Measurements from ENCODE around the gene RLN3. TPM values are rescaled to one million over a fixed set of nuclear protein-coding genes. Genes with fewer than 3 reads are reported as not detected.

The RLN3 gene
- not detected in 2 replicates for total RNA-seq (2013; cell fraction: nucleolus; rRNA removed)
- total RNA-seq (2014; rRNA removed) (not detected in 2 replicates), total RNA-seq (2014; rRNA removed; fragmentation: Illumina TruSeq; extraction: Trizol) (not detected in 2 replicates), total RNA-seq (2021) (not detected in 2 replicates), polyA plus RNA-seq (2011; rRNA removed) (not detected in 2 replicates), polyA plus RNA-seq (2014; fragmentation: Illumina TruSeq; extraction: Trizol) (not detected in 2 replicates), polyA plus RNA-seq (2014; fragmentation: Nextera tagmentation; extraction: Ambion mirVana) (not detected), polyA plus RNA-seq (2014; rRNA removed) (0.16 TPM in 1 of 2 replicates, not detected in the other), polyA plus RNA-seq (2016; fragmentation: Nextera tagmentation; extraction: Ambion mirVana) (not detected), polyA minus RNA-seq (2011; rRNA and poly(A)+ RNA removed) (not detected in 2 replicates), Bru-seq, nascent RNA (not detected), BruChase-seq, experiment 1, labeled RNA remaining after a 6-hour chase (not detected), BruChase-seq, experiment 2, labeled RNA remaining after a 2-hour chase (not detected)
- not detected for polyA plus RNA-seq (2011; ENCODE audit: low read depth)
- polyA plus RNA-seq (2011; cell fraction: cytosol; rRNA removed): not detected in 2 replicates
- not detected in 2 replicates for polyA plus RNA-seq (2011; cell fraction: nucleus; rRNA removed)
- not detected in 2 replicates for polyA plus RNA-seq (2012)
- polyA minus RNA-seq (2011; cell fraction: cytosol; rRNA and poly(A)+ RNA removed): not detected in 2 replicates
- not detected in 2 replicates for polyA minus RNA-seq (2011; cell fraction: nucleus; rRNA and poly(A)+ RNA removed)
- long read RNA-seq, experiment 1: 0 reads
- long read RNA-seq, experiment 2: 0 reads

- SMC1A ChIA-PET (ENCODE audit: uncharacterized antibody, unreplicated experiment): interaction anchor here (1.3 to 3.0 kb wide), 3 partner anchors 9 to 43 kb away, joined by 3 to 12 read pairs (median 5); no protein-coding TSS in a partner anchor
- TF ChIP-seq JUNB (IDR thresholded peaks at IDR 0.05) (no peak), CHD1 (IDR thresholded peaks at IDR 0.05; ENCODE audit: low read depth, low read length) (no peak), CREM (IDR thresholded peaks at IDR 0.05; ENCODE audit: low read depth) (no peak), ZBTB11 (CRISPR knock-in tag; IDR thresholded peaks at IDR 0.05) (no peak), MEF2B (IDR thresholded peaks at IDR 0.05; ENCODE audit: partially characterized antibody, poor library complexity, severe bottlenecking) (no peak), LARP7 (IDR thresholded peaks at IDR 0.05) (no peak), PAX5 (IDR thresholded peaks at IDR 0.05; ENCODE audit: borderline replicate concordance, low read depth, low read length) (no peak), CBFB (IDR thresholded peaks at IDR 0.05; ENCODE audit: low read depth) (no peak), CREB1 (IDR thresholded peaks at IDR 0.05; ENCODE audit: low read depth) (no peak), USF1 (IDR thresholded peaks at IDR 0.05; ENCODE audit: borderline replicate concordance, extremely low read length, insufficient read depth, low read depth, low read length) (no peak), SKIL (IDR thresholded peaks at IDR 0.05; ENCODE audit: low read depth, poor library complexity, severe bottlenecking) (no peak), WRNIP1 (IDR thresholded peaks at IDR 0.05; ENCODE audit: borderline replicate concordance, low read depth, low read length) (no peak), MYB (IDR thresholded peaks at IDR 0.05; ENCODE audit: borderline replicate concordance, low read depth, low read length) (no peak), NR2F1 (conservative IDR thresholded peaks at IDR 0.05) (no peak), RAD21 (IDR thresholded peaks at IDR 0.05; ENCODE audit: insufficient read depth, low read depth, low read length) (no peak)
These were observed at the start of gene RLN3 for GRCh38 chr19:14027856-14028450. Gene RLN3 (plus strand): TSS chr19:14028148. CDS start chr19:14028205, 57 bp downstream.

More at GRCh38 chr19:14027856-14028450, at the start of gene RLN3:
- Histone ChIP-seq H3K4me3 (no peak within 1 kb of the TSS), H3K4me2 (ENCODE audit: control insufficient read depth, insufficient read depth) (0 out of 2 replicates have a peak within 1 kb of the TSS, but pooled peaks have one; percentile 30), H4K20me1 (ENCODE audit: control insufficient read depth, insufficient read depth) (no peaks in the 10 kb centered on the region), H3K9me3 (replicated peaks; ENCODE audit: control insufficient read depth, insufficient read depth, low read length) (no peaks in the 10 kb centered on the region; the same call in 2 of the 3 replicates), H3K36me3 (ENCODE audit: control insufficient read depth in 2 of 2, insufficient read depth in 2 of 2, low read length in 1 of 2) (no peaks in the 10 kb centered on the region), H3K27ac (ENCODE audit: control insufficient read depth, insufficient read depth) (no peak within 1 kb of the TSS), H3K4me1 (ENCODE audit: control insufficient read depth, insufficient read depth, low read length) (peaks cover 19% of the 10 kb centered on the region), H3K79me2 (ENCODE audit: control insufficient read depth, insufficient read depth, low read length) (peaks cover 7% of the 10 kb centered on the region), H3K27me3 (replicated peaks in 1 of 2; ENCODE audit: control insufficient read depth in 2 of 2, insufficient read depth in 2 of 2, low read length in 1 of 2) (no peaks in the 10 kb centered on the region), H2AFZ (ENCODE audit: control insufficient read depth, low read depth, low read length) (no peak within 1 kb of the TSS), H3K9ac (ENCODE audit: control insufficient read depth, insufficient read depth, low read length) (no peak within 1 kb of the TSS)
- intact Hi-C loops (cut with micrococcal nuclease; ENCODE audit: unreplicated experiment) (no loop called here), in situ Hi-C loops (cut with MboI) (no loop called here)
- BruUV-seq (replicated peaks): no TSS peak
- ATAC-seq (no peak), DNase-seq (ENCODE audit: low read depth, low spot score) (no peak), FAIRE-seq (no peak)
- POLR2A ChIA-PET: interaction anchor here (1.1 kb wide), 1 partner anchor 22 kb away, joined by 5 read pairs; the partner anchor contains the start of gene RFX1
- RAD21 ChIA-PET (ENCODE audit: unreplicated experiment): no interaction called here
- CTCF ChIA-PET: interaction anchor here (0.8 to 1.2 kb wide), 3 partner anchors 9 to 46 kb away, joined by 3 to 6 read pairs (median 5); no protein-coding TSS in a partner anchor
- WGBS (ENCODE audit: insufficient coverage, insufficient replicate concordance, low lambda C conversion rate, missing lambda C conversion rate): 84% methylated on average over 24 of the region's 24 CpGs
